HUES64 (cell line): ENCODE data around the gene RRAD. TPM values are rescaled to one million over a fixed set of nuclear protein-coding genes. Genes with fewer than 3 reads are reported as not detected.
A peak's percentile ranks its signal among the peaks of the same experiment; 100 is the strongest.
"Not testable (repeated sequence)": the region's sequence is repeated elsewhere in the genome, so short reads cannot be mapped to it uniquely, and the experiment has no call there.

Experiments
- H3K27ac ChIP-seq: 2 replicates; pipeline ENCODE4 v1.7.0; 2013; ENCODE audit warnings: low read depth, low read length, inconsistent platforms
- H3K27me3 ChIP-seq: 2 replicates; pipeline ENCODE4 v1.6.1; 2013; ENCODE audit warnings: mild to moderate bottlenecking, low read length; ENCODE audit not compliant: insufficient read depth
- H3K36me3 ChIP-seq: 2 replicates; pipeline ENCODE4 v1.6.1; 2013; ENCODE audit warnings: mild to moderate bottlenecking, low read length; ENCODE audit not compliant: insufficient read depth
- H3K4me1 ChIP-seq: 2 replicates; pipeline ENCODE4 v1.6.1; 2013; ENCODE audit warnings: mild to moderate bottlenecking, low read length, moderate library complexity; ENCODE audit not compliant: insufficient read depth
- H3K4me3 ChIP-seq: 2 replicates; pipeline ENCODE4 v1.5.1; 2013; ENCODE audit warnings: mild to moderate bottlenecking, low read length, moderate library complexity
- H3K9ac ChIP-seq: 2 replicates; pipeline ENCODE4 v1.6.1; 2013; ENCODE audit warnings: mild to moderate bottlenecking, low read depth, low read length
- H3K9me3 ChIP-seq: 2 replicates; pipeline ENCODE4 v1.6.1; 2013; ENCODE audit warnings: low read depth, low read length; ENCODE audit not compliant: insufficient read depth
- WGBS: fragments of 150-250, 120-280 bp; methylation state at CpG from one replicate; pipeline ENCODE4 v1.1.7; 2013; ENCODE audit warnings: missing lambda C conversion rate; 5-methylcytosine and 5-hydroxymethylcytosine counted together
- polyA plus RNA-seq, 2 experiments: library from polyadenylated mRNA; stranded (reverse); fragments of 50-300 nt; gene quantifications; one replicate each; pipeline ENCODE4 v1.2.3, GENCODE V29; 2013

The RRAD gene, protein sequence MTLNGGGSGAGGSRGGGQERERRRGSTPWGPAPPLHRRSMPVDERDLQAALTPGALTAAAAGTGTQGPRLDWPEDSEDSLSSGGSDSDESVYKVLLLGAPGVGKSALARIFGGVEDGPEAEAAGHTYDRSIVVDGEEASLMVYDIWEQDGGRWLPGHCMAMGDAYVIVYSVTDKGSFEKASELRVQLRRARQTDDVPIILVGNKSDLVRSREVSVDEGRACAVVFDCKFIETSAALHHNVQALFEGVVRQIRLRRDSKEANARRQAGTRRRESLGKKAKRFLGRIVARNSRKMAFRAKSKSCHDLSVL
- not detected for polyA plus RNA-seq (2013, experiment 1 of 2)
- 0.51 TPM for polyA plus RNA-seq (2013, experiment 2 of 2)

DNA sequence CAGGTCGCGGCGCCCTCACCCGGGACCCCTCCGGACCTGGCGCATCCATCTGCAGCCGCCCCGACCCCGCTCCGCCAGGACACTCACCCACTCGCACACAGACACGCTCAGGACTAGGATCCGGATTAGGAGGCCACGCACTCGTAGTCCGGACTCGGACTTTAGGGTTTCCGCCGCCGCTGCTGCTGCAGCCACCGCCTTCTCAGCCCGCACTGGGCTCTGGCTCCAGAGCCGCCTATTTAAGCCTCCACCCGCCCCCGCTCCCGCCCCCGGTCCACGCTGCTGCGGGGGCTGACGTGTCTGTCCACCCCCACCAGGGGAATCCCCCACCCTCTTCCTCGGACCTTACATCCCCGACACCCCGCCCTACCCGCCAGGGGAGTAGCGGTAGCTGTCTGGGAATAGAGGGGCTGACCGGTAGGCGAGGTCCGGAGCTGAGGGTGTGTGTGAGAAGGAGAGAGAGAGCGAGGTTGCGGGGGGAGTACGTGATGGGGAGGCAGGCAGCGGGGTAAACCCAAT lies at the start of gene RRAD:
Gene RRAD (minus strand): TSS at position 214 of the 519 bp plus-strand sequence. CDS start 356 bp downstream, outside the sequence.
- WGBS: 5% methylated on average over 35 of the region's 42 CpGs
- Histone ChIP-seq H3K27me3 (peaks cover 51% of the 10 kb centered on the region), H3K9ac (no peak within 1 kb of the TSS), H3K4me1 (0 out of 2 replicates have a peak, but pooled peaks cover 4% of the 10 kb centered on the region), H3K36me3 (no peaks in the 10 kb centered on the region), H3K9me3 (no peaks in the 10 kb centered on the region), H3K27ac (no peak within 1 kb of the TSS), H3K4me3 (peak within 1 kb of the TSS; percentile 48)

DNA sequence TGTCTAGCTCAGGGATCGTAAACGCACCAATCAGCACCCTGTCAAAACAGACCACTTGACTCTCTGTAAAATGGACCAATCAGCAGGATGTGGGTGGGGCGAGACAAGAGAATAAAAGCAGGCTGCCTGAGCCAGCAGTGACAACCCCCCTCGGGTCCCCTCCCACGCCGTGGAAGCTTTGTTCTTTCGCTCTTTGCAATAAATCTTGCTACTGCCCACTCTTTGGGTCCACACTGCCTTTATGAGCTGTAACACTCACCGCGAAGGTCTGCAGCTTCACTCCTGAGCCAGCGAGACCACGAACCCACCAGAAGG lies 49.6 kb upstream of the RRAD start:
- WGBS: 90% methylated on average over 9 of the region's 11 CpGs
- H3K9ac ChIP-seq, H3K9me3 ChIP-seq, H3K4me1 ChIP-seq, H3K27me3 ChIP-seq, H3K4me3 ChIP-seq, H3K27ac ChIP-seq, H3K36me3 ChIP-seq: not testable (repeated sequence)

DNA sequence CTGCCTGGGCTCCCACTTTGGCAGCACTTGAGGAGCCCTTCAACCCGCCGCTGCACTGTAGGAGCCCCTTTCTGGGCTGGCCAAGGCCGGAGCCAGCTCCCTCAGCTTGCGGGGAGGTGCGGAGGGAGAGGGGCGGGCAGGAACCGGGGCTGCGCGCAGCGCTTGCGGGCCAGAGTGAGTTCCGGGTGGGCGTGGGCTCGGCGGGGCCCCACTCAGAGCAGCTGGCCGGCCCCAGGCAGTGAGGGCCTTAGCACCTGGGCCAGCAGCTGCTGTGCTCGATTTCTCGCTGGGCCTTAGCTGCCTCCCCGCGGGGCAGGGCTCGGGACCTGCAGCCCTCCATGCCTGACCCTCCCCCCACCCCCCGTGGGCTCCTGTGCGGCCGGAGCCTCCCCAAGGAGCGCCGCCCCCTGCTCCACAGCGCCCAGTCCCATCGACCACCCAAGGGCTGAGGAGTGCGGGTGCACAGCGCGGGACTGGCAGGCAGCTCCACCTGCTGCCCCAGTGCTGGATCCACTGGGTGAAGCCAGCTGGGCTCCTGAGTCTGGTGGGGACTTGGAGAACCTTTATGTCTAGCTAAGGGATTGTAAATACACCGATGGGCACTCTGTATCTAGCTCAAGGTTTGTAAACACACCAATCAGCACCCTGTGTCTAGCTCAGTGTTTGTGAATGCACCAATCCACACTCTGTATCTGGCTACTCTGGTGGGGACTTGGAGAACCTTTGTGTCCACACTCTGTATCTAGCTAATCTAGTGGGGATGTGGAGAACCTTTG lies 49.0 kb upstream of the RRAD start:
- H3K4me3 ChIP-seq, H3K9ac ChIP-seq, H3K27ac ChIP-seq, H3K36me3 ChIP-seq, H3K27me3 ChIP-seq, H3K4me1 ChIP-seq, H3K9me3 ChIP-seq: not testable (repeated sequence)
- WGBS: 95% methylated on average over 31 of the region's 32 CpGs

- Histone ChIP-seq H3K36me3 (no peaks in the 10 kb centered on the region), H3K9me3 (no peaks in the 10 kb centered on the region), H3K27ac (no peak overlapping the region), H3K27me3 (no peaks in the 10 kb centered on the region), H3K4me1 (no peaks in the 10 kb centered on the region), H3K9ac (no peak overlapping the region), H3K4me3 (no peak overlapping the region)
- 93% methylated on average over 6 of the region's 6 CpGs for WGBS
Measured at GRCh38 chr16:66973716-66974115, 48.4 kb upstream of the RRAD start.

- 62% methylated on average over 9 of the region's 9 CpGs for WGBS
- H3K36me3 ChIP-seq: no peaks in the 10 kb centered on the region
- no peaks in the 10 kb centered on the region for H3K9me3 ChIP-seq
- H3K27me3 ChIP-seq: no peaks in the 10 kb centered on the region
- H3K27ac ChIP-seq: no peak overlapping the region
- H3K4me3 ChIP-seq: no peak overlapping the region
- no peaks in the 10 kb centered on the region for H3K4me1 ChIP-seq
- H3K9ac ChIP-seq: no peak overlapping the region
Measured at GRCh38 chr16:66972983-66973382, 47.6 kb upstream of the RRAD start.

GRCh38 chr16:66970775-66971720 lies 45.7 kb upstream of the RRAD start:
- no peaks in the 10 kb centered on the region for H3K36me3 ChIP-seq
- 89% methylated on average over 10 of the region's 10 CpGs for WGBS
- no peaks in the 10 kb centered on the region for H3K27me3 ChIP-seq
- H3K9me3 ChIP-seq: no peaks in the 10 kb centered on the region
- H3K27ac ChIP-seq: no peak overlapping the region
- no peaks in the 10 kb centered on the region for H3K4me1 ChIP-seq
- no peak overlapping the region for H3K4me3 ChIP-seq
- H3K9ac ChIP-seq: no peak overlapping the region

DNA sequence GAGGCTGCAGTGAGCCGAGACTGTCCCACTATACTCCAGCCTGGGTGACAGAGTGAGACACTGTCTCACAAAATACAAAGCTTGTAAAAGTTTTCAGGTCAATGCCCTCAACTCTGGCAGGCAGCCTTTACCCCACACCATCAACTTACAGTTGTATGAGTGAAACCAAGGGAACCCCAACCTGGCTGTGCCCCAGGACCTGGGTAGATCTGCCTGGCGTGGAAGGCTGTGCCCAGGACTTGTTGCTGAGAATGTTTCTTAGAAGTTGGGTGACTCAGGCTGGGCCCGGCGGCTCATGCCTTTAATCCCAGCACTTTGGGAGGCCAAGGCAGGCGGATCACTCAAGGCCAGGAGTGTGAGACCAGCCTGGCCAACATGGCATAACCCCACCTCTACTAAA lies 43.5 kb upstream of the RRAD start:
- Histone ChIP-seq H3K27me3 (no peaks in the 10 kb centered on the region), H3K27ac (no peak overlapping the region), H3K36me3 (no peaks in the 10 kb centered on the region), H3K9ac (no peak overlapping the region), H3K9me3 (no peaks in the 10 kb centered on the region), H3K4me3 (no peak overlapping the region), H3K4me1 (no peaks in the 10 kb centered on the region)
- 86% methylated on average over 5 of the region's 5 CpGs for WGBS

DNA sequence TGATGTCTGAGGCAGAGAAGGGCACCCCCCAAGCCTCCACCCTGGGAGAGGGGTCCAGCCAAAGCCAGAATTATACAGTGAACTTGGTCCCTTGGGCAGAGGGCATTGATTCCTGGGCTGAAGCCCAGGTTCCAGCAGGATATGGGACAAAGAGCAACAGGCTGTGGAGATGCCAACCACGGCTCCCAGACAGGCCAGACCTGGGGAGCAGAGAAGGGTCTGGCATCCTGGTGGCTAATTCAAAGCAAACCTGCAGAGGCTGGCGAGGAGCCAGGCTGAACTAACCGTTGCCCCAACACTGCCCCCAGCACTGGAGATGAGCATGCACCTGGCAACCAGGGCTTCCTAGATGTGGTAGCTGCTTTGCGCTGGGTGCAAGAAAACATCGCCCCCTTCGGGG lies 38.7 kb upstream of the RRAD start:
- no peaks in the 10 kb centered on the region for H3K4me1 ChIP-seq
- no peak overlapping the region for H3K4me3 ChIP-seq
- H3K27me3 ChIP-seq: no peaks in the 10 kb centered on the region; the same call in 1 of the 2 replicates
- H3K36me3 ChIP-seq: no peaks in the 10 kb centered on the region
- H3K9me3 ChIP-seq: no peaks in the 10 kb centered on the region
- no peak overlapping the region for H3K27ac ChIP-seq
- WGBS: 94% methylated on average over 6 of the region's 6 CpGs
- no peak overlapping the region for H3K9ac ChIP-seq

DNA sequence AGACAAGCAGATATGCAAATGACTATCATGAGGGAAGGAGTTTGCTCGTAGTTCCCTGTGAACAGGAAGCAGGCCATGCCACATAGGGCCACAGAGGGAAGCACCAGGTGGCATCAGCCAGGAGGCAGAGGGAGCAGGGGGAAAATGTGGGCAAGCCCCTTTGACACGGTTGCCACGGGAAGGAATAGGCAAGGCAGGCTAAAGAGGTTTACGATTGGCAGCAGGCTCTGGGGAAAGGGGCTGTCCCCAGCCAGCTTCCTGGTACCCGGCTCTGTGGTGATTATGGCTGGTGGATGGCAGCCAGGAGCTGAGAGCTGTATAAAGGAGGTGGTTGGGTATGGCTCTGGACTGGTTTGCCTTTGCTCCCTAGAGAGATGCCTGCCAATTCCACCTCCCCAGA lies 36.6 kb upstream of the RRAD start:
- H3K9me3 ChIP-seq: no peaks in the 10 kb centered on the region
- no peaks in the 10 kb centered on the region for H3K4me1 ChIP-seq
- no peak overlapping the region for H3K27ac ChIP-seq
- H3K36me3 ChIP-seq: no peaks in the 10 kb centered on the region
- H3K27me3 ChIP-seq: no peaks in the 10 kb centered on the region; the same call in 1 of the 2 replicates
- H3K4me3 ChIP-seq: no peak overlapping the region
- no peak overlapping the region for H3K9ac ChIP-seq
- 90% methylated on average over 5 of the region's 5 CpGs for WGBS

GRCh38 chr16:66961065-66961744 lies 35.9 kb upstream of the RRAD start, which contains the start of gene CES3:
TSS of gene CES3 (plus strand) at chr16:66961266. CDS start at chr16:66961308, 42 bp downstream.
- Histone ChIP-seq H3K27me3 (no peaks in the 10 kb centered on the region; the same call in 1 of the 2 replicates), H3K9me3 (no peaks in the 10 kb centered on the region), H3K9ac (no peak within 1 kb of the TSS), H3K36me3 (no peaks in the 10 kb centered on the region), H3K27ac (no peak within 1 kb of the TSS), H3K4me1 (no peaks in the 10 kb centered on the region), H3K4me3 (peak within 1 kb of the TSS; percentile 48)
- WGBS: 63% methylated on average over 16 of the region's 16 CpGs
